AG04450 (cell line): Measurements from ENCODE around the gene PRM1. TPM values are rescaled to one million over a fixed set of nuclear protein-coding genes. Genes with fewer than 3 reads are reported as not detected.

Source experiments
- CTCF ChIA-PET: fragments of 300-600, 350-600 bp; formaldehyde crosslinking; extraction: SDS; loops from one replicate; lab custom pipeline; 2022; ENCODE audit warnings: antibody characterized with exemption, inconsistent platforms; lab: Charles Lee
- POLR2A ChIA-PET: fragments of 350-600 bp; formaldehyde crosslinking; extraction: SDS; loops from one replicate; lab custom pipeline; 2021; ENCODE audit warnings: antibody characterized with exemption, inconsistent platforms; lab: Yijun Ruan, JAX
- DNase-seq: peaks from one replicate; pipeline ENCODE4 v3.0.0-alpha.2; 2011; ENCODE audit warnings: low read depth, low spot score
- H3K27ac ChIP-seq: one replicate; pipeline ENCODE4 v1.5.1; 2012; ENCODE audit warnings: low read depth, low read length, control low read depth
- H3K27me3 ChIP-seq: one replicate; pipeline ENCODE4 v1.6.0; 2012; ENCODE audit warnings: low read length; ENCODE audit not compliant: control insufficient read depth, insufficient read depth
- H3K4me3 ChIP-seq: 2 replicates; pipeline ENCODE4 v1.5.1; 2011; ENCODE audit warnings: mild to moderate bottlenecking, low read depth, low read length, control low read depth
- H3K9me3 ChIP-seq: 2 replicates; pipeline ENCODE4 v1.5.1; 2012; ENCODE audit warnings: low read length; ENCODE audit not compliant: control insufficient read depth, insufficient read depth
- polyA plus RNA-seq: library from polyadenylated mRNA; depleted of rRNA; stranded (reverse); fragments of >200 nt; gene quantifications from 2 replicates; pipeline ENCODE4 v1.2.3, GENCODE V29; 2011
- TF ChIP-seq, protein P1 (sequence below): IDR thresholded peaks from 2 replicates; pipeline ENCODE4 v1.5.1; 2011; ENCODE audit warnings: low read depth, low read length, control low read depth, inconsistent platforms

PRM1 gene
- polyA plus RNA-seq, 1 experiment, result not detected

DNA sequence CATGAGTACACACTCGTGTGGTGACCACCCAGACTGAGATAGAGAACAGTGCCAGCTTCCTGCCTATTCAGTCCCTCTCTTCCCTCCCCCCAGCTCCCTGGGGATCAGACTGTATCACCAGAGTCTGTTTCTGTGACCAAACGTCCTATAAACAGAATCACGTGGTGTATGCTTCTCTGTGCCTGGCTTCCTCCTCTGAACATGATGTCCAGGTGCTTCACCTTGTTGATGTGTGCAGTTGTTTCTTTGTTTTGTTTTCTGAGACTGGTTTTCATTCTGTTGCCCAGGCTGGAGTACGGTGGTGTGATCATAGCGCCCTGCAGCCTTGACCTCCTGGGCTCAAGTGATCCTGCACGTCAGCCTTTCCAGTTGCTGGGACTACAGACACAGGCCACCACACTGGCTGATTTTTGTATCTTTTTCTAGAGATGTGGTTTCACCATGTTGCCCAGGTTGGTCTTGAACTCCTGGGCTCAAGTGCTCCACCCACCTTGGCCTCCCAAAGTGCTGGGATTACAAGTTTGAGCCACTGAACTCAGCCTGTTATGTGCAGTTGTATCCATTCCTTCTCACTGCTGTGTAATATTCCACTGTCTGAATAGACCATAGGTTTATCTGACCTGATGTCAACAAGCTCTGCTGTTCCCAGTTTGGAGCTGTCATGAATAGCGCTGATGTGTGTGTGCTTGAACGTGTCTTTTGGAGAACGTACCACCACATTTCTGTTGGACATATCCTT, 28.9 kb upstream of the PRM1 start:
- Histone ChIP-seq H3K27me3 (no peaks in the 10 kb centered on the region), H3K9me3 (no peaks in the 10 kb centered on the region; the same call in 1 of the 2 replicates), H3K27ac (no peak overlapping the region), H3K4me3 (no peak overlapping the region)
- TF ChIP-seq, protein P1, sequence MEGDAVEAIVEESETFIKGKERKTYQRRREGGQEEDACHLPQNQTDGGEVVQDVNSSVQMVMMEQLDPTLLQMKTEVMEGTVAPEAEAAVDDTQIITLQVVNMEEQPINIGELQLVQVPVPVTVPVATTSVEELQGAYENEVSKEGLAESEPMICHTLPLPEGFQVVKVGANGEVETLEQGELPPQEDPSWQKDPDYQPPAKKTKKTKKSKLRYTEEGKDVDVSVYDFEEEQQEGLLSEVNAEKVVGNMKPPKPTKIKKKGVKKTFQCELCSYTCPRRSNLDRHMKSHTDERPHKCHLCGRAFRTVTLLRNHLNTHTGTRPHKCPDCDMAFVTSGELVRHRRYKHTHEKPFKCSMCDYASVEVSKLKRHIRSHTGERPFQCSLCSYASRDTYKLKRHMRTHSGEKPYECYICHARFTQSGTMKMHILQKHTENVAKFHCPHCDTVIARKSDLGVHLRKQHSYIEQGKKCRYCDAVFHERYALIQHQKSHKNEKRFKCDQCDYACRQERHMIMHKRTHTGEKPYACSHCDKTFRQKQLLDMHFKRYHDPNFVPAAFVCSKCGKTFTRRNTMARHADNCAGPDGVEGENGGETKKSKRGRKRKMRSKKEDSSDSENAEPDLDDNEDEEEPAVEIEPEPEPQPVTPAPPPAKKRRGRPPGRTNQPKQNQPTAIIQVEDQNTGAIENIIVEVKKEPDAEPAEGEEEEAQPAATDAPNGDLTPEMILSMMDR, result no peak
- CTCF ChIA-PET, result no interaction called here
- DNase-seq, result no peak
- POLR2A ChIA-PET, result no interaction called here

DNA sequence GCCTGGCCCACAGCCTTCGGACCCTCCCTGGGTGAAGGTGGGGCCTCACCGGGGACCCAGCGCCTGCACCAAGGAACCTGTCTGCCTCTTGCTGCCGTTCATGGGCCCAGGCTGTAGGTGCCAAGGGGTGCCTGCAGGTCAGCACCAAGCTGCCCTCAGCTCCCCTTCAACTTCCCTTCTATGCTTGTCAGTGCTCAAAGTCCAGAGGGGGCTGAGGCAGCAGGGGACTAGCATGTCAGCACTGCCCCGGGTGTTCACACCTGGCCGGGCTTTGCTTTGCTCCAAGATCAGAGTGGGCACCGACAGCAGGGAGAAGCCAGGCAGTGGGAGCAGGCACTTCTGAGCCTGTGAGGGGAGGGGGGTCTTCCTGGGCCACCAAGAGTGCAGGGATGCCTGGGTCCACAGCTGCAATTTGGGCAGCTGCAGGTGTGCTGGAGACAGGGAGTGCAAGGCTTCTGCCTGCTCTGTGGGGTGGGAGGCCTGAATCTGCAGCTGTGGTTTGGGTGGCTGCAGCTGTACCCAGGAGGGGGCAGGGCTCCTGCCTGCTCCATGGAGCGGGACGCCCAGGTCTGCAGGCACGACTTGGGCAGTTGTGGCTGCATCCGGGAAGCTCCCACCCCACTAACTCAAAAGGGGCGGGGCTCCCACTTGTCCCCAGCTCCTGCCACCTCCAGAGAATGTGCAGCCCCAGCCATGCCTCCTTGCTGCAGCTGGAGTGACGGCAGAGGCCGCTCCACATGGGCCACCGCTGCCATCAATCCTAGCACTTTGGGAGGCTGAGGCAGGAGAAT, 27.6 kb upstream of the PRM1 start:
- DNase-seq, result no peak
- ChIA-PET POLR2A (no interaction called here), CTCF (no interaction called here)
- Histone ChIP-seq H3K27ac (no peak overlapping the region), H3K4me3 (no peak overlapping the region), H3K9me3 (no peaks in the 10 kb centered on the region; the same call in 1 of the 2 replicates), H3K27me3 (no peaks in the 10 kb centered on the region)
- TF ChIP-seq, protein P1, result no peak

DNA sequence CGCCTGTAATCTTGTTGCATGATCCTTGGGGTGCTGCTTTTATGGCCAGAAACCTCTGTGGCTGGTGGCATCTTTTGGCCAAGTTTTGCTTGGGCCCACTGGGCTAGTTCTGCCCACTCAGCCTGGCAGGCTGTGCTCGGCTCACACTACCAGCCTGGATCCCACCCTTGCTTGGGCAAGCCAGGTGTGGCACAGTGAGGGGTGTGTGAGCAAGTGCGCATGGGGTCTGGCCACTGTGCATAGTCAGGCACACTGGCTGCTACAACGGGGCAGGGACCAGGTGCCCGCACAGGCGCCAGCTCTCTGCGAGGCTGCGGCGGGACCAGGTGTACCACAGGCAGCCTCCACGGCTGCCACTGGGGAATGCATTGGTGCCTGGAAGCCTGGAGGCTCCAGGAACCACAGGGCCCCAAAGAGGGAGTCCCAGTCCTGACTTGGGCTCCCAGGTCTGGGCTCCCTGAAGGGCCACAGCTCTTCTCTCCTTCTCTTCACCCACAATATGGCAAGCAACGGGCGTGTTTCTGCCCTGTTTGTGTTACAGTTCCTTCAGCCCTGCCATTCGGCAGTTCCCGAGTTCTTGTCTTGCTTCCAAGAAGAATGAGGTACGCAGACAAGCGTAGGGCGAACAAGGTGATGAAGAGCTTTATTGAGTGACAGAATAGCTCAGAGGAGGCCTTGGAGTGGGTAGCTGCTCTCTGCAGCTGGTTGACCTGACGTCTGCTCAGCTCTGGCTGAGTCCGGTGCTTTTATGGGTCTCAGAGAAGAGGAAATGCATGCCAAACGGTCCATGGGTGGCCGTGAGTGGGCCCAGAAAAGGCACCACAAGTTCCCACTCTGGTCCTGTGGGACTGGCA, 26.7 kb upstream of the PRM1 start:
- H3K27ac ChIP-seq, result no peak overlapping the region
- no peak overlapping the region for H3K4me3 ChIP-seq
- no peak for DNase-seq
- CTCF ChIA-PET, result no interaction called here
- H3K27me3 ChIP-seq, result no peaks in the 10 kb centered on the region
- POLR2A ChIA-PET, result interaction anchor here (0.6 kb wide), 1 partner anchor 10 kb away, joined by 3 read pairs; no protein-coding TSS in a partner anchor
- H3K9me3 ChIP-seq, result no peaks in the 10 kb centered on the region; the same call in 1 of the 2 replicates
- TF ChIP-seq, protein P1, result no peak

- Histone ChIP-seq H3K9me3 (no peaks in the 10 kb centered on the region; the same call in 1 of the 2 replicates), H3K27ac (no peak overlapping the region), H3K4me3 (no peak overlapping the region), H3K27me3 (no peaks in the 10 kb centered on the region)
- TF ChIP-seq, protein P1, result no peak
- ChIA-PET POLR2A (interaction anchor here (0.6 kb wide), 1 partner anchor 10 kb away, joined by 3 read pairs; no protein-coding TSS in a partner anchor), CTCF (no interaction called here)
- no peak for DNase-seq
Observed at GRCh38 chr16:11306997-11307638, 26.0 kb upstream of the PRM1 start.
